OCI-LY1 (cell line): Measurements from ENCODE around the gene HIRA.

ENCODE experiments used
- CTCF ChIP-seq: fragments of 200-600 bp; sonication (generic), shearing (Covaris generic); IDR thresholded peaks from 2 replicates; pipeline ENCODE4 v1.5.1; 2017; ENCODE audit warnings: mild to moderate bottlenecking, antibody characterized with exemption, low read length, moderate library complexity, mixed read lengths
- EZH2 ChIP-seq: fragments of 200-600 bp; sonication (generic), shearing (Covaris generic); IDR thresholded peaks from 2 replicates; pipeline ENCODE4 v1.8.0; 2017; ENCODE audit warnings: borderline replicate concordance, mixed run types, mild to moderate bottlenecking, antibody characterized with exemption, low read length, moderate library complexity, mixed read lengths

DNA sequence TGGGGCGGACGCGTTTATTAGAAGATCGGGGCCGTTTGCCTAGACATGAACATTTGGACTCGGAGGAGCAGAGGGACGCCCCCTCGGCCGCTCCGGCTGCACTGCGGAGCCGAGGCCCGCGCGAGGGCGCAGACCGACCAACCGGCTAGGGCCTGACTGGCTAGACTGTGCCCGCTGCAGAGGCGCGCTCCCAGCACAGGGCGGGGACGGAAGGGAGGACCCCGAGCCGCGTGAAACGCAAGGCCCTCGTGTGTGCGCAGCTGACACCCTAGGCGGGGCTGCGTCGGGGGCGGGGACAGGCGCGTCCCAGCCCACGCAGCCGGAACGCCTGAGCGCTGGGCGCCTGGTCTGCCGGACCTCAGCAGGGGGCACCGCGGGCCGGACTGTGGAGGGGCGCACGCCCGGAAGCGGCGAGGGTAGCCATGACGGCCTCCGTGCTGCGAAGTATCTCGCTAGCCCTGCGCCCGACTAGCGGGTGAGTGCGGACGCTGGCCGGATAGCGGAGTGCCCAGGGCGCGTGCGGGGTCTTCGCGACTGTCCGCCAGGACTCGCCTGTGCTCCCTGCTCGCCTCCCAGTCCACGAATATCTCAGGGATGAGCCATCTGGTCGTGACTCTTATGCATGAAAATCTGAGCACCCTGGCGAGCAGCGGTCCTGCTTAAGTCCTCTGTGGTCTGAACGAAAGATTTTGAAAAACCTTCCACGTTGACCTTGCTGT is 759 bp upstream of the HIRA start, which contains the start of gene MRPL40:
- TF ChIP-seq CTCF, result no peak
- TF ChIP-seq EZH2, result no peak
